HG02884 (cell line): ENCODE results near the gene PNPLA1.

Source experiments
- ATAC-seq: cut with Tn5 transposase; IDR thresholded peaks from one replicate; pipeline ENCODE4 v1.9.1; 2021; ENCODE audit warnings: mild to moderate bottlenecking, moderate library complexity; ENCODE audit not compliant: unreplicated experiment

PNPLA1 gene

DNA sequence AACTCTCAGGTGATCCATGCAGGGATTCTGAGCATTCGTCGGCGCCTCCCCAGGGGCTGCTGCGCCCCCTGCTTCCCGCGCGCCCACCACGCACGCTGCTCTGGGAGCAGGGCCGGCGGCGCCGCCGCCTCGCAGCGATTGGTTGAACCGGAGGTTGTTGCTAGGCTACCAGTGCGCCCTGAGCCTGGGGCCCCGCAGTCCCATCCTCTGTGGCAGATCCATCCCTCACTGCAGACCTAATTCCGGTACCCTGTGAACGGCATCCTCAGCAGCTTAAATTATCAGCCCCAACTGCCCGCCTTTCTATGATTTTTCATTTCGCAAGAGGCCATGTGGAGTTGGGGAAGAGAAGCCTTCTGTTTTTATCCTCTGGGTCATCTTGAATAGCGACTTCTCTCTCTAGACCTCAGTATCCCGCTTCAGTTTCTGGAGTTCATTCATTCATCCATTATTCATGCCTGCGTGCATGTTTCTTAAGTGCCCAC, 15.4 kb downstream of the PNPLA1 start:
- no peak for ATAC-seq

DNA sequence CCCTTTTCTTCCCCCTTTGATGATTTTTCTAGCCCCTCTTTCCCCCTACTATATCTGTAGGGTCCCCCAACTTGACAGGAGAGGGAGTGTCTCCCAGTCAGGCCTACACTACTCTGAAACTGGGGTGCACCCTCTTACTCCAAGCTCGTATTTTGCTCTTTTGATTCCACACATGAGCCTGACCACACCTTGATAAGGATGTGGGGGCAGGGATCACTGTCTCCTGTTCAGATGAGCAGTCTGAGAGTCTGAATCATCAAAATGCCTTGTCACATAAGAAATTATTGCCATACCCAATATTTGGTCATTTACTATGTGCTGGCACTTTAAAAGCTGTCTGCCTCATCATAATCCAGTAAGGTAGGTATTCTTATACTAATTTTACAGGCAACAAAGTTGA, 15.9 kb downstream of the PNPLA1 start:
- ATAC-seq, result no peak

DNA sequence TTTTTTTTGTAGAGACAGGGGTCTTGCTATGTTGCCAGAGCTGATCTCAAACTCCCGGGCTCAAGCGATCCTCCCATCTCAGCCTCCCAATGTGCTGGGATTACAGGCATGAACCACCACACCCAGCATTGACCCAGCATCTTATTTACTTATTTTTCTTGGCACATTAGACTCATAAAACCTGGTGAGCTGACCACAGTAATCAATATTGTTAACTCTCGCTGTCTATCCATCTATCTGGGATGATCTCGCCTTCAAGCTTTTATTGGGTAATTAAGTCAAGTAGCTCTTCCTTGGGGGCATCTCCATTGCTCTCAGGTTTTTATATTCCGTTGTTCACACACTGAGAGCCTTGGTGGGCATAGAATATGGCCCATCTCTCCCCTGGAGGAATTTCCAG, 17.0 kb downstream of the PNPLA1 start:
- no peak for ATAC-seq

DNA sequence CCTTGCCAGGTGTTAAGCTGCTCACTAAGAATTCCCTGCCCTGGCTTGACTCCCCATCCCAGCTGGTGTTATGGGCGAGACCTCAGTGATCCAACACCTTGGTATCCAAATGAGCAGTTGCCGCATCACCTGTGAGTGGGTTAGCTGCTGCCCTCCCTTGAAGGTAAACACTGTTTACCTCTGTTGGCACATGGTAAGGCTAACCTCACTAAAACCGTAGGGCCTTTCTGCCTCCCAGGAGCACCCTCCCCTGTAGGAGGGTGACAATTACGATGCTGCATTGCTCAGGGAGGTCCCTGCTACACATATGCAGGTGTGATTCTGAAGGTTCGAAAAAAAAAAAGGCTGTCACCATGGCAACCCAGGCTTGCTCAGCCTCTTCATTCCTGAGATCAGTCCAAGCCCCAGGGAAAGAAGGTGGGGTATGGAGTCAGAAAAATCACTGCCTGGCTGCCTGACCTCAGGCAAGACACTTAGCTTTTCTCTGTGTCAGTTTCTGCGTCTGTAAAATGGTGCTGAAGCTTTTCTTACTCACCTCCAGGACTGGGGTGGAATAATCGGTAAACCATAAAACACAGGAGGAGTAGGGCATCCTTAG, 19.5 kb downstream of the PNPLA1 start:
- ATAC-seq, result no peak

DNA sequence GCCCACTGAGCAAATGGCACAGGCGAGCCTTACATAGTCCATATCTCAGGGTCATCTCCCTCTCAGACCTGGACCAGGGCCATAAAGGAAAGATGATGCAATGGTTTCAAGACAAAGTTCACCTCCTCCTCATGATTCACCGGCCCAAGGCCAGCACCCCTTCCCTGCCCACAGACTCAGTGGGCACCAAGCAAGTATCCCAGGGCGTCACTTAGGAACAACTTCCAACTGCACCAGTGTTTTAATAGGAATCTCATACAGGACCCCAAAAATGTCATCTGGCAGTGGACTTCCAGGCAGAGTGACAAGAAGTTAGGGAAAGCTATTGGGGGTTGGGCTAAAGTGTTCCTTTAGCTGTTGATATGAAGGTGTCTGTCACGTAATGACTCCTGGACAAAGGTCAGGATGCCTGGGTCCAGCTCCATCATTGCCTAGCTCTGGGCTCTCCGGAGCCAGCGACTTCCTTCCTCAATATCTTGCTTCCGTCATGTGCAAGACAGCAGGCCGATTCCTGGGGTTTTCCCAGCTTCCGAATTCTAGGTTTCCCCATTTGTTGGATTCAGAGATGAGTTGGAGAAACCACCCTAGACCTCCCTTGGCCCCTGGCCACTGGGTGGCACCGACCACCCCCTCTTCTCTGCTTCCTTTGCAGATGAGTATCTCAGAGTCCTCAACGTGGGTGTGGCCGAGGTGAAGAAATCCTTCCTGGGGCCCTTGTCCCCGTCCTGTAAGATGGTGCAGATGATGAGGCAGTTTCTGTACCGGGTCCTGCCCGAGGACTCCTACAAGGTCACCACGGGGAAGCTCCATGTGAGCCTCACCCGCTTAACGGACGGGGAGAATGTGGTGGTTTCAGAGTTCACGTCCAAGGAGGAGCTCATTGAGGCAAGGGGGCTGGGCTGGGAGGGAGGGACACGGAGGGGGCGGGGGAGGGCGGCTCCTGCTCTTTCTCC, 21.1 kb downstream of the PNPLA1 start:
- ATAC-seq, result no peak

DNA sequence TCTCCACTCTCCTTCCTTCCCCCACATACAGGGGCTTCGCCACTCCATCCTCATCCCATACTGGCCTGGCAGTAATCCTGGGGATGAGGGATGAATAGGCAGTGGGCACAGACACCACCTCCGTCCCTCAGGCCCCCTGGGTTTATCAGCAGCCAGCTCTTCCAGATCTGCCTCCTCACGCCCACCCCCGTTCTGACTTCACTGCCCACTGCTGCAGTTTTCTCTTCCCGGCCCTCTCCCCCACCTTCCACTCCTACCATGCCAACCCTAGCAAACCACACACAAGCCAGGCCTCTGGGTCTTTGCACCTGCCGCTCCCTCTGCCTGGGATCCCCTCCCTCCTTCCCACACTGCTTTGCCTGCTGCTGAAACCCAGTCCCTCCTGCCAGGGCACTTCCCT, 22.3 kb downstream of the PNPLA1 start:
- ATAC-seq, result no peak

DNA sequence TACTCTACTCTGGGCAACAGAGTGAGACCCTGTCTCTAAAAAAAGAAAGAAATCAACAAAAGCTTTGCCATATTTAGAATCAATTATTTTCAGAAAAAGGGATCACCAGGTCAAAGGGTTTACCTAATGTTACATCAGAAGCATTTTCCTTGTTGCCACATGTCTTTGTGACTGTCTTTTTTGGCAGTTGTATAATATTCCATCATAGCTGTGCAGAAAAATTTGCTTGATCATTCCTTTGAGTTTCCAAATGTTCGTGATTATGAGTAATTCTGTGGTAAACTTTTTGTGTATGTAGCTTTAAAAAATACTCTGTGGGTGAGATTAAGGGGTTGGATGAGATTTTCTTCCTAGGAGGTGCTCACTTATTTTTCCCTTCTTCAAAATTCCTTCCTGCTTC, 26.4 kb downstream of the PNPLA1 start:
- no peak for ATAC-seq

DNA sequence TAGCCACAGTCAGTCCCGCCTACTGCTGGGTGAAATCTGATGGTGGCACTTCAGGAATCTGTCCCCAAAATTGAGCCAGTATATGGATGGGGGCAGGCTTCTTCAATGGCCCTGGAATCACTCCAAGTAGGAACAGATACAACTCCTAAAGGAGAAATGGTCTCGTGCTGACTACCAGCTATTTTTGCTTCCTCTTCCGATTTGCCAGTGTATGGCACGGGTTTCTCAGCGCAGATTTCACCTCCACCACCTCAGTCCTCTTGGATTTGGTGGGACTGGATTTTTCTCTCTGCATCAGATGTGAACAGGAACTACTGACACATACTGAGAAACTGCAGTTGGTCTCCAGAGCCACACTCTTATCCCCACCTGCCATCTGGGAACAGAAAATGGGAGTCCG, 27.2 kb downstream of the PNPLA1 start:
- no peak for ATAC-seq

DNA sequence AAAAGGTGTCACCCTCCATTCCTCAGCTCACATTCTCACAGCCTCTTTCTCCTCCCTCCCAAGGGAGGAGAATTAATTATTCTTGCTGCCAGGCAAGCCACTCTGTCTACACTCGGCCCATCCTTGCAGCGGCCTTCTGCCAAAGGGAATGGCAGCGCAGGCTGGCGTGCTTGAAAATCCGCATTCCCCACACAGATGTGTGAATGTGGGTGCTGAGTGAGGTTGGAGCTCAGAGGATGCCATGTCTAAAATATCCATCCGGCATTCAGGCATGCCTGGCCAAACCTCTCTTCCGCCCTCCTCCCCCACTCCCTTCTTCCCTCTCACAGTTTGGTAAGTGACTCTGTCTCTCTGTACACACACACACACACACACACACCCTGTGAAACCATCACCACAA, 27.7 kb downstream of the PNPLA1 start:
- ATAC-seq, result no peak

DNA sequence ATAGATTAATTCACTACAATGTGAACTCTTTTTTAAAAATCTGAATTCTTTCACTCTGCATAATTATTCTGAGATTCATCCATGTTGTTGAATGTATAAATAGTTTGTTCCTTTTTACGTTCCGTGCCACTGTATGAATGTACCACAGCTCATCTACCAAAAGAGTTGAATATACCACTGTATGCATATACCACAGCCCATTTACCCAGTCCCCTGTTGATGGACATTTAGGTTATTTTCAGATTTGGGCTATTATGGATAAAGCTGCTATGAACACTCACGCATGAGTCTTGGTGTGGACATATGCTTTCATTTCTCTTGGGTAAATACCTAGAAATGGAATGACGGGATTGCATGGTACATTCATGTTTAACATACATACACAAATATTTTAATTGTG, 28.2 kb downstream of the PNPLA1 start:
- no peak for ATAC-seq

DNA sequence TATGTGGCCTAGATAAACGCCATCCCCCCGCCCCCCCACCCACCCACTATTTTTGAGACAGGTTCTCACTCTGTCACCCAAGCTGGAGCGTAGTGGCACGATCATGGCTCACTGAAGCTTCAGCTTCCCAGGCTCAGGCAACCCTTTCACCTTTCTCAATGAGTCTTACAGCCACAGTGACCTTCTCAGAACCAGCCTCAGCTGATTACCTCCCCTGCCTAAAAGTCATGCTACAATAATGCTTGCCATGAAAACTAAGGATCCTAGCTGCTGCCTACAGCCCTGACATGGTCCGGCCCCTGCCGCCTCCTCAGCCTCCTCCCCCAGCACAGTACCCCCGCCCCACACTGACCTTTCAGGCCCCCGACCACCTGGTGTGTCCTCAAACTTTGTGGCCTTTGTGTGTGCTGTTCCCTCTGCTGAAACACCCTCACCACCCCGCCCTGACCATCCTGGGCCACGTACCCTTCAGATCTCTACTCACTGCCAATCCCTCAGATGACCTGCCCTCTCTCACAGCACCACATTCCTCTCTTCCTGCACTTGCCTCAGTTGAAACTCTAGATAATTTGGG, 31.3 kb downstream of the PNPLA1 start:
- no peak for ATAC-seq

DNA sequence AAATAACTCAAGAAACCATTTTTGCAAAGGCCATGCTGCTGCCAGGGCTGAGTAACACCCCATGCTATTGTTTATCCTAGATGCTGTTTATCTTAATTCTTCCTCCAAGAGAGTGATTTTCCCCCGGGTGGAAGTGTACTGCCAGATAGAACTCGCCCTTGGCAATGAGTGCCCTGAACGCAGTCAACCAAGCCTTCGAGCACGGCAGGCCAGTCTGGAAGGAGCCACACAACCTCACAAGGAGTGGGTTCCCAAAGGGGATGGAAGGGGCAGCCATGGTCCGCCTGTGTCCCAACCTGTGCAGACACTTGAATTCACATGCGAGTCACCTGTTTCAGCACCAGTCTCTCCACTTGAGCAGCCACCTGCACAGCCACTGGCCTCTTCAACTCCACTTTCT, 31.9 kb downstream of the PNPLA1 start:
- ATAC-seq, result no peak

DNA sequence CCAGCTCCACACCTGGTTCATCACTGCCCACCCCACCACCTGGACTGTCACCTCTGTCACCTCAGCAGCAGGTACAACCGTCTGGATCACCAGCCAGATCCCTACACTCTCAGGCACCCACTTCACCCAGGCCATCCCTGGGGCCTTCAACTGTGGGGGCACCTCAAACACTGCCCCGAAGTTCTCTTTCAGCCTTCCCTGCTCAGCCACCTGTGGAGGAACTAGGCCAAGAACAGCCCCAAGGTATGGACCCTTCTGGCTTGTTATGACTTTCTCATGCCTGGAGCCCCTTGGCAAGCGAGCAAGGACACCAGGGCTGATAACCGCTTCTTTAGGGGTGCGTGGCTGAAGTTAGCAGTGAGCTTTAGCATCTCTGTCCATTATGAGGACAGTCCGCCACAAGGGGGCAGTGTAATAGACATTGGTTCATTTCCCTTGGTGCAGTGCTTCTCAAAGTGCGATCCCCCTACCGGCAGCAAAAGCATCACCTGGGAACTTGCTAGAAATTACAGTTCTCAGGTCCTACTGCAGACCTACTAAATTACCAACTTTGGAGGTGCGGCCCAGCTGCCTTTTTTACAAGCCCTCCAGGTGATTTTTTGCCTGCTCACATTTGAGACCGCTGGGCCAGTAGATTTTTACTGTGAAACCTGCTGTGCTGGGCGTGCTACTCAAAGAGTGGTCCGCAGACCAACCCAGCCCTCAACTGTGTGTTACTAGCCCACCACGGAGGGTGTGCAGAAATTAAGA, 32.5 kb downstream of the PNPLA1 start:
- ATAC-seq, result no peak

DNA sequence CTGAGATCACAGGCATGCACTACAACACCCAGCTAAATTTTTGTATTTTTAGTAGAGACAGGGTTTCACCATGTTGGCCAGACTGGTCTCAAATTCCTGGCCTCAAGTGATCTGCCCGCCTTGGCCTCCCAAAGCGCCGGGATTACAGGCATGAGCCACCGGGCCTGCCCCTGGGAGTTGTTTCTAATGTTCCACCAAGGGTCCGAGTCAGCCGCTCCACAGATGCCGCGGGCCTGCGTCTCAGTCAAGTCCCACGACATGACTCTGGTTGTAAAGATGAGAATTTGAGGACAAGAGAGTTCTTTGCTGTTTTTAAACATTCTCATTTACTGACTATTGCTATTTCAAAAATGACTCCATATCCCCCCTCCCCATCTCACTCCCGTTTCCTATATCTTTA, 36.0 kb downstream of the PNPLA1 start:
- ATAC-seq, result no peak

DNA sequence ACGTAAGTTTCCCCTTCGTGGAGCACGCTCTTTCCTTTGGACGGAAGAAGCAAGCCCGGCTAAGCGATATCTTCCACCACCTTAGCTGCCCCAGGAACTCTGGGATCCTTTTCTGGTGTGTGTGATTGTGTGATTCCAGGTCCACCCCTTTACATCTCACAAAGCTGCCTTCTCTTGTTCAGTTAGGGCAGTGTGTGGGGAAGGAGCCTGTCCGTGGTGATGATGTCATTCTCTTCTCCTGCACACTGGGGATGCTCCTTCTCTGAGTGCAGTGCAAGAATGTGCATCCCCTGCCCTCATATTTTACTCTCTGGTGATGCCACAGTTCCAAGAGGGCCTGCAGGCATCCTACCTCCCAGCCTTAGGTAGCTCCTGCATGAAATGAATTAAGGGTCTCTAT, 36.5 kb downstream of the PNPLA1 start:
- ATAC-seq, result no peak

DNA sequence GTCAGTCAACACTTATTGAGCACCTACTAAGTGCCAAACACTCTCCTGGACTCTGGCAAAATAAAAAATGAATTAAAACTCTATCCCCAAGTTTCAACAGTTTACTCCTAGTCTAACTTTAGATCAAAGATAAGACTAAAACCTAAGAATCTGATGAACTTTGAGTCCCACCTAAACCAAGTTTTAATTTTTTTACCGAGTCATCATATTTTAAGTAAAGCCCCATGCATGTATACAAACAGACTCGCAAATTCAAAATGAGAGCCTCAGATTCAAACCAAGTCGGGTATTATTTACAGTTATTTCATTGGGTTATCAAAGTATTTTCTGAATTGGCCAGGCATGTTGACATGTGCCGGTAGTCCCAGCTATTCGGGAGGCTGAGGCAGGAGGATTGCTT, 38.7 kb downstream of the PNPLA1 start:
- no peak for ATAC-seq

DNA sequence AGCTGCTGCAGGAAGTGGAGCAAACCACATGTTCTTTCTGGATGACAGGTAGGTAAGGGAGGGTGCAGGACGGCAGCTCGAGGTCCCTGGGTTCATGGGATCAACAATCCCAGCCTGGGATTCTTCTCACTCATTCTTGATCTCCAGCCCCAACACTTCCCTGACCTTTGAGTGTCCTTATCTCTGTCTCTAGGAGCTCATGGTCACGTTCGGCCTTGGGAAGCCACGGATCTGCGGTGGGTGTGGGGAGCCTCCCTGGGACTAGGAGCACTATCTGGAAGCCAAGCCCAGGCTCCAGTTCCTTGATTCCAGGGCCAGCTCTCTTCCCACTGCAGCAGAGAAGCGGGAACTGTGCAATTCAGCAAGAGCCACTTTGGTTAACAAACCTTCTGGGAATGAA, 39.3 kb downstream of the PNPLA1 start:
- no peak for ATAC-seq

DNA sequence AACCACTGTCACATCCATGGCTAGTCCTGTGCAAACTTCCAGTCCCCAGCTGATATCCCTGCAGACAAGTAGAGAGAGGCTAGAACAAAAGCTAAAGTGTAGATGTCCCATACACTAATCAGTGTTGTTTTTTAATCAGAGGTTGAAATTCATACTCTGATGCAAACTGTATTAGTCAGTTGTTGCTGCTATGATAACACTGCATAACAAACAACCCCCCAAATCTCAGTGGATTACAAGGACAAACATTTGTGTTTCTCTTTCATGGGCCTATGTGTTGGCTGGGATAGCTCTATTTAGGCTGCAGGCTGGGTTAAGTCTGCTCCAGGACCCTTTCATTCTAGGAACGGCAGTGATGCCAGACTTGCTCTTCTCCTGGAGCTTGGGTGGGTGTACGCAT, 40.0 kb downstream of the PNPLA1 start:
- no peak for ATAC-seq

DNA sequence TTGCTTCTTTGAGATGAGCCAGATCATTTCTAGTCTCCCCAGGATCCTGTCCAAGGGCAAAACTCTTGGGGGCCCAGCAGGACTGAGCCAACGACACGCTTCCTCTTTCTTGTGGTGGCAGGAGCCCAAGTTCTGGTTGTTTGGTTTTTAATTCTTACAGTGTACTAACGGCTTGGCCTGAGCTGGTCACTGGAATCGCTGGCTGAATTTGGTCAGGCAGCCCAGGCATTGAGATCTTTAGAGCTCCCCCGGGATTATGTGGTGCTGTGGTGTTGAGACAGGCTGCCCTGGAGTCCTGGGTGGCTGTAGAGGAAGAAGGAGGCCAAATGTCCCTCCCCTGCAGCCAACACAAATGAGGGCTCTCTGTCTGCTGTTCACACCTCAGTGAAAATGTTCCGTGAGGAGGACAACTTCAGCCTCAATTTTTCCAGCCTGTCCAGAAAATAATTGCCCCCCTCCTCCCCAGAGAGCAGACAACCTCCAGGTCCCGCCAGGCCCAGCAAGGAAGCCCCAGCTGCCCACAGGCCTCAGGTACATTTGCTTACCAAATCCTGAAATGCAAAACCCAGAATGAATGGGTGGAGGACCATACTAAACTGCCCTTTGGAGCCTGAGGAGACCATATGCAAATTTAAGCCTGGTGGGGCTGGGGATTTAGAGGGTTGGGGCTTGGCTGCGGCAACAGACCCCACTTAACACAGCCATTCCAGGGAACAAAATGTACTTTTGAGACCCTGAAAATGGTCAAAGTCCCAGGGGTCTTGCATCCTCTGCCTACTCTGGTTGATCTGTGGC, 43.2 kb downstream of the PNPLA1 start:
- ATAC-seq, result no peak

DNA sequence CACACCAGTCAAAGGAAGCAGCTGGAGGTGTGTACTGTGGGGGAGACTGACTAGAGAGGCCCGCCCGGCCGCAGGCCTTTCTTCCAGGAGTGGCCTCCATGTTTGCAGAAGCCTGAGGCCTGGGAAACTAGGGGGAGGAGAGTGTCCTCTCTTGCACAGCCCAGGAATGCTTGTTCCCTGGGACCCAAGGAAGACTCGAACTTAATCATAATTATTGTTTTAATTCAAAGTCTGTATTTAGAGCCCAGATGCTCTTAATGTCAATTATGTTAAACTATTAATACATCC, 43.7 kb downstream of the PNPLA1 start:
- ATAC-seq, result no peak
